ENCODE data around the gene PMFBP1. TPM values are rescaled to one million over a fixed set of nuclear protein-coding genes. Genes with fewer than 3 reads are reported as not detected.

The PMFBP1 gene
- polyA plus RNA-seq, 1 of the 3 experiments (the other 2 are of a cell fraction) = 0.16 TPM

DNA sequence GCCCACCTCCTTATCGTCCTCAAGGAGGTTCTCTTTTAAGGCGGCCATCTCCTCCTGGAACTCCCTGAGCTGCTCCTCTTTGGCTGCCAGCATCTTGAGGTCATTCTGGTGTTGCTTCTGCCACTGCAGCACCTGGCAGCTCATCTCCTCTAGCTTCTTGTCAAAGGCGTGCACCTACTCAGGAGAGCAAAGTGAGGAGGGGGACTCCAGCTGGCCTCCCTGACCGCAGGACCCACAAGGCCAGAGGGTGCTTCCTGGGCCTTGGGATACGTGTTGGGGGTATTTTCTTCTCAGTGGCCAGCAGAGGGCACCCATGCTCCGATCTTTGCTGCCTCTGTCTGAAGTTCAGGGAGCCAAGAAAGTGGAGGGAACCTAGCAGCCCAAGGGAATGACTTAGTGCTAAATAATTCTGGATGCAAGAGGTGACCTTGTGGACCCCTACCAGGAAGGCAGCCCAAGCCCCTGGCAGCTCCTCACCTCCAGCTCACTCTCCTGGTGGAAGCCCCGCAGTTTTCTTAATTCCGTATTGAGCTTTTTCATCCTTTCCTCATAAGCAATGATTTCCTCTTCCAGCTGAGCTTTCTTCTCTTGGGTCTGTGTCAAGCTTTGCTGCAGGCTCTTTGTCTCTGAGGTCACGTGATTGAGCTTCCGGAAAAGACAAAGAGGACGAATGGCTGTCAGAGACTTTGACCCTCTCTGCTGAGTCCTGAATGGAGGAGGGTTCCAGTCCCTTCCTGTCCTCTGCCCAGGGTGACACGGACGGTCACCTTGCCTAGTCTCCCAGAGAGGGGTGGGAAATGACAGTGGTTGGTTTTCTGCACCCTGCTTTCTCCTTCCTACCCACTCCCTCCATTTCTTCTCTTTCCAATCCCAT is 47.0 kb downstream of the PMFBP1 start:
- no peaks in the 10 kb centered on the region for H3F3A ChIP-seq (replicated peaks; ENCODE audit: insufficient read depth)
- 60% methylated on average over 11 of the region's 13 CpGs for WGBS (ENCODE audit: low lambda C conversion rate)
- H2AFZ ChIP-seq (ENCODE audit: low read depth) = no peak overlapping the region
- H3K9ac ChIP-seq = no peak overlapping the region
- no peaks in the 10 kb centered on the region for H3K79me2 ChIP-seq (ENCODE audit: insufficient read depth)
- H3K27ac ChIP-seq (ENCODE audit: low read depth in 2 of 2, low read length in 1 of 2) = no peak overlapping the region
- no peak overlapping the region; a peak in 1 of 4 replicates for H3K4me3 ChIP-seq (ENCODE audit: low read depth in 2 of 2, low read length in 1 of 2)
- ChIA-PET POLR2A (interaction anchor here (1.7 kb wide), 1 partner anchor 73 kb away, joined by 7 read pairs; no protein-coding TSS in a partner anchor), CTCF (interaction anchor here (0.6 to 4.0 kb wide), 44 partner anchors 10 to 1910 kb away, joined by 3 to 57 read pairs (median 5); partner anchors contain the start of gene PMFBP1)
- no peaks in the 10 kb centered on the region for H3K27me3 ChIP-seq (ENCODE audit: insufficient read depth)
- no peaks in the 10 kb centered on the region for H3K9me3 ChIP-seq
- peaks cover 0 to 7% of the 10 kb centered on the region in 2 experiments; a peak in 1 of 4 replicates for H3K4me1 ChIP-seq (ENCODE audit: control insufficient read depth in 1 of 2, insufficient read depth in 2 of 2, low read depth in 1 of 2, low read length in 1 of 2)
- no peaks in the 10 kb centered on the region for H3K9me2 ChIP-seq
- H3K36me3 ChIP-seq (replicated peaks in 1 of 2; ENCODE audit: control insufficient read depth in 1 of 2, insufficient read depth in 2 of 2, low read length in 1 of 2) = no peaks in the 10 kb centered on the region
- TF ChIP-seq TCF12 (IDR thresholded peaks at IDR 0.05) = no peak
- TF ChIP-seq USF2 (IDR thresholded peaks at IDR 0.05; ENCODE audit: borderline replicate concordance, low read depth, low read length) = no peak
- no peak for TF ChIP-seq NFIC (IDR thresholded peaks at IDR 0.05; ENCODE audit: borderline replicate concordance)
- TF ChIP-seq FOSL2 (IDR thresholded peaks at IDR 0.05; ENCODE audit: borderline replicate concordance, low read depth) = no peak
- TF ChIP-seq CHD2 (IDR thresholded peaks at IDR 0.05; ENCODE audit: low read length, partially characterized antibody) = no peak
- TF ChIP-seq RAD21 (IDR thresholded peaks at IDR 0.05; ENCODE audit: low read length) = peak; percentile 91
- TF ChIP-seq CTCF (IDR thresholded peaks at IDR 0.05) = peak; percentile 78
- TF ChIP-seq, protein P1, sequence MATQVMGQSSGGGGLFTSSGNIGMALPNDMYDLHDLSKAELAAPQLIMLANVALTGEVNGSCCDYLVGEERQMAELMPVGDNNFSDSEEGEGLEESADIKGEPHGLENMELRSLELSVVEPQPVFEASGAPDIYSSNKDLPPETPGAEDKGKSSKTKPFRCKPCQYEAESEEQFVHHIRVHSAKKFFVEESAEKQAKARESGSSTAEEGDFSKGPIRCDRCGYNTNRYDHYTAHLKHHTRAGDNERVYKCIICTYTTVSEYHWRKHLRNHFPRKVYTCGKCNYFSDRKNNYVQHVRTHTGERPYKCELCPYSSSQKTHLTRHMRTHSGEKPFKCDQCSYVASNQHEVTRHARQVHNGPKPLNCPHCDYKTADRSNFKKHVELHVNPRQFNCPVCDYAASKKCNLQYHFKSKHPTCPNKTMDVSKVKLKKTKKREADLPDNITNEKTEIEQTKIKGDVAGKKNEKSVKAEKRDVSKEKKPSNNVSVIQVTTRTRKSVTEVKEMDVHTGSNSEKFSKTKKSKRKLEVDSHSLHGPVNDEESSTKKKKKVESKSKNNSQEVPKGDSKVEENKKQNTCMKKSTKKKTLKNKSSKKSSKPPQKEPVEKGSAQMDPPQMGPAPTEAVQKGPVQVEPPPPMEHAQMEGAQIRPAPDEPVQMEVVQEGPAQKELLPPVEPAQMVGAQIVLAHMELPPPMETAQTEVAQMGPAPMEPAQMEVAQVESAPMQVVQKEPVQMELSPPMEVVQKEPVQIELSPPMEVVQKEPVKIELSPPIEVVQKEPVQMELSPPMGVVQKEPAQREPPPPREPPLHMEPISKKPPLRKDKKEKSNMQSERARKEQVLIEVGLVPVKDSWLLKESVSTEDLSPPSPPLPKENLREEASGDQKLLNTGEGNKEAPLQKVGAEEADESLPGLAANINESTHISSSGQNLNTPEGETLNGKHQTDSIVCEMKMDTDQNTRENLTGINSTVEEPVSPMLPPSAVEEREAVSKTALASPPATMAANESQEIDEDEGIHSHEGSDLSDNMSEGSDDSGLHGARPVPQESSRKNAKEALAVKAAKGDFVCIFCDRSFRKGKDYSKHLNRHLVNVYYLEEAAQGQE (IDR thresholded peaks at IDR 0.05; ENCODE audit: low read depth, low read length) = no peak
- TF ChIP-seq NRF1 (IDR thresholded peaks at IDR 0.05; ENCODE audit: low read depth, low read length) = no peak
- TF ChIP-seq SMC3 (IDR thresholded peaks at IDR 0.05; ENCODE audit: low read depth, low read length) = peak; percentile 85
- DNase-seq = peak; percentile 80
- H3K4me2 ChIP-seq = no peak overlapping the region
- no peaks in the 10 kb centered on the region for H4K20me1 ChIP-seq (ENCODE audit: insufficient read depth)
